Suprapubic skin (tissue), 4 donors: ENCODE data around the gene CMKLR1. TPM values are rescaled to one million over a fixed set of nuclear protein-coding genes. Genes with fewer than 3 reads are reported as not detected.

ENCODE experiments used
- DNase-seq, 2 donors: peaks; one replicate each; pipeline ENCODE4 v3.0.0-alpha.2; 2019; ENCODE audit warnings: low spot score in 2 of 2
- H3K27ac ChIP-seq: fragments of 200-600 bp; sonication (generic); one replicate; pipeline ENCODE4 v1.5.1; 2019
- H3K27me3 ChIP-seq: fragments of 200-600 bp; sonication (generic); one replicate; pipeline ENCODE4 v1.5.1; 2019
- H3K36me3 ChIP-seq: fragments of 200-600 bp; sonication (generic); one replicate; pipeline ENCODE4 v1.5.1; 2019
- H3K4me1 ChIP-seq: fragments of 200-600 bp; sonication (generic); one replicate; pipeline ENCODE4 v1.5.1; 2019
- H3K4me3 ChIP-seq: fragments of 200-600 bp; sonication (generic); one replicate; pipeline ENCODE4 v1.5.1; 2019; ENCODE audit warnings: mild to moderate bottlenecking
- H3K9me3 ChIP-seq: fragments of 200-600 bp; sonication (generic); one replicate; pipeline ENCODE4 v1.5.1; 2019
- CTCF ChIP-seq, 2 donors: fragments of 200-600 bp in 1 of 2; fragments of 450-650 bp in 1 of 2; sonication (generic) in 1 of 2; IDR thresholded peaks; one replicate each; pipeline ENCODE4 v1.5.1; 2016 to 2019; ENCODE audit warnings: antibody characterized with exemption in 2 of 2, mild to moderate bottlenecking in 1 of 2, moderate library complexity in 1 of 2
- EP300 ChIP-seq: sonication (generic); formaldehyde crosslinking; IDR thresholded peaks from one replicate; pipeline ENCODE4 v1.6.1; 2017; ENCODE audit warnings: antibody characterized with exemption
- POLR2A ChIP-seq, 2 donors: fragments of 450-650 bp; IDR thresholded peaks; one replicate each; pipeline ENCODE4 v1.6.1; 2017; ENCODE audit warnings: antibody characterized with exemption in 2 of 2, mild to moderate bottlenecking in 2 of 2, moderate library complexity in 2 of 2
- POLR2AphosphoS5 ChIP-seq, 3 donors: sonication (generic); formaldehyde crosslinking; IDR thresholded peaks; one replicate each; pipeline ENCODE4 v1.6.1; 2017; ENCODE audit warnings: antibody characterized with exemption in 3 of 3
- WGBS: methylation state at CpG from one replicate; pipeline ENCODE4 v1.1.5; 2018; 5-methylcytosine and 5-hydroxymethylcytosine counted together
- total RNA-seq, 4 donors: library from RNA; depleted of rRNA; stranded (reverse); fragments of >200 nt; gene quantifications; one replicate each; pipeline ENCODE4 v1.1.0, GENCODE V29; 2016

The CMKLR1 gene
- total RNA-seq, 4 donors from 2014 or later: 2.1 to 5.2 (median 3.4) TPM

DNA sequence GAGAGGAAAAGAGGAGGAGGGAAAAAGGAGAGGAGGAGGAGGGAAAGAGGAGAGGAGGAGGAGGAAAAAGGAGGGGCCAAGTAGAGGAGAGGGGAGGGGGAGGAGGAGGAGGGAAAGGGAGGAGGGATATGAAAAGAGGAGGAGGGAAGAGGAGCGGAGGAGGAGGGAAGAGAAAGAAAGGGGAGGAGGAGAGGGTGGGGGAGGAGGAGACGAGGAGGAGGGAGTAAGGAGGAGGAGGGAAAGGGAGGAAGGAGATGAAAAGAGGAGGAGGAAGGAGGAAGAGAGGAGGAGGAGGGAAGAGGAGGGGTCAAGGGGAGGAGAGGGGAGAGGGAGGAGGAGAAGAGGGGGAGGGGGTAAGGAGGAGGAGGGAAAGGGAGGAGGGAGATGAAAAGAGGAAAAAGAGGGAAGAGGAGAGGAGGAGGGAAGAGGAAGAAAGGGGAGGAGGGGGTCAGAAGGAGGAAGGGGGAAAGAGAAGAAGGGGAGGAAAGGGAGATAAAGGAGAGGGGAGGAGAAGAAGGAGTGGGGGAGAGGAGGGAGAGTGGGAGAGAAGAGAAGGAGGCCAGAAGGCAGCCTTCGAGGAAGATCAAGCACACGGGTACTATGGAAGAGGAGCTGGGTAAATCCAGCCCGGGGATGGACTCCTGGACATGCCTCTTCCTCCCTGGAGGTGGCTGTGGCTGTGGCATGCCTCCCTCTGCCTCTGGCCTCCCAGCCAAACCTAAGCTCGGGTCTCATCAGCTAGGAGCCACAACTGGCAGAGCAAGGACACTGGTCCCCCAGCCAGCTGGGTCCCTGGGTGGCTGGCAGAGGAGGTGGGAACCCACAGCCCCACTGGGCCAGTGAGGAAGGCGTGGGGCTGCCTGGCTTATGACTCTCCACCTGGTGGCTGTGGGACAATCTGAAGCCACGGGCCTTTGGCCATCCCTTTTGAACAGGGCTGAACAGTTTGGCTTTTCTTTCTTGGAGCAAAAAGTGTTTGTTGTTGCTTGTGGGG lies 3.0 kb upstream of the CMKLR1 start:
- peak in 1 of 2 donors; percentile 44 for DNase-seq
- Histone ChIP-seq H3K4me3 (no peak overlapping the region), H3K4me1 (peaks cover 12% of the 10 kb centered on the region), H3K36me3 (no peaks in the 10 kb centered on the region), H3K27ac (no peak overlapping the region), H3K27me3 (peaks cover 5% of the 10 kb centered on the region), H3K9me3 (no peaks in the 10 kb centered on the region)
- WGBS: 76% methylated on average over 6 of the region's 8 CpGs
- TF ChIP-seq CTCF (IDR thresholded peaks at IDR 0.05): no peak
- no peak for TF ChIP-seq EP300
- no peak for TF ChIP-seq POLR2AphosphoS5 (IDR thresholded peaks at IDR 0.05)
- TF ChIP-seq POLR2A (IDR thresholded peaks at IDR 0.05): no peak

- H3K27me3 ChIP-seq: peaks cover 5% of the 10 kb centered on the region
- no peak overlapping the region for H3K4me3 ChIP-seq
- peak in 1 of 2 donors; percentile 3 for DNase-seq
- H3K4me1 ChIP-seq: peaks cover 12% of the 10 kb centered on the region
- H3K27ac ChIP-seq: no peak overlapping the region
- no peaks in the 10 kb centered on the region for H3K36me3 ChIP-seq
- TF ChIP-seq EP300 (no peak), POLR2A (IDR thresholded peaks at IDR 0.05) (no peak), POLR2AphosphoS5 (IDR thresholded peaks at IDR 0.05) (no peak), CTCF (IDR thresholded peaks at IDR 0.05) (no peak)
- no peaks in the 10 kb centered on the region for H3K9me3 ChIP-seq
- WGBS: 75% methylated on average over 3 of the region's 3 CpGs
These were observed 2.2 kb upstream of the CMKLR1 start for GRCh38 chr12:108341356-108341755.

GRCh38 chr12:108340037-108340436 lies 926 bp upstream of the CMKLR1 start:
- Histone ChIP-seq H3K4me3 (no peak overlapping the region), H3K27ac (no peak overlapping the region)

GRCh38 chr12:108337235-108338223 lies 1.6 kb downstream of the CMKLR1 start:
- Histone ChIP-seq H3K4me3 (peak overlapping the region; percentile 39), H3K9me3 (no peaks in the 10 kb centered on the region), H3K4me1 (peaks cover 13% of the 10 kb centered on the region), H3K36me3 (no peaks in the 10 kb centered on the region), H3K27me3 (peaks cover 5% of the 10 kb centered on the region), H3K27ac (no peak overlapping the region)
- TF ChIP-seq CTCF (IDR thresholded peaks at IDR 0.05) (peak in 1 of 2 donors; percentile 19), POLR2AphosphoS5 (IDR thresholded peaks at IDR 0.05) (no peak)
- DNase-seq: peak in 1 of 2 donors; percentile 30
- WGBS: 59% methylated on average over 9 of the region's 9 CpGs

More at GRCh38 chr12:108340037-108340436, 926 bp upstream of the CMKLR1 start:
- 67% methylated on average over 10 of the region's 10 CpGs for WGBS
- no peaks in the 10 kb centered on the region for H3K36me3 ChIP-seq
- no peak for TF ChIP-seq CTCF (IDR thresholded peaks at IDR 0.05)
- no peak for TF ChIP-seq EP300
- no peak for TF ChIP-seq POLR2A (IDR thresholded peaks at IDR 0.05)
- no peak for TF ChIP-seq POLR2AphosphoS5 (IDR thresholded peaks at IDR 0.05)
- peak in 1 of 2 donors; percentile 59 for DNase-seq
- H3K9me3 ChIP-seq: no peaks in the 10 kb centered on the region
- peaks cover 12% of the 10 kb centered on the region for H3K4me1 ChIP-seq
- H3K27me3 ChIP-seq: peaks cover 5% of the 10 kb centered on the region
